HG03064 (cell line): Measurements from ENCODE around the gene LTBP2.

Experiments
- ATAC-seq: cut with Tn5 transposase; IDR thresholded peaks from one replicate; pipeline ENCODE4 v1.9.1; 2021; ENCODE audit warnings: low read depth; ENCODE audit not compliant: unreplicated experiment

The LTBP2 gene

DNA sequence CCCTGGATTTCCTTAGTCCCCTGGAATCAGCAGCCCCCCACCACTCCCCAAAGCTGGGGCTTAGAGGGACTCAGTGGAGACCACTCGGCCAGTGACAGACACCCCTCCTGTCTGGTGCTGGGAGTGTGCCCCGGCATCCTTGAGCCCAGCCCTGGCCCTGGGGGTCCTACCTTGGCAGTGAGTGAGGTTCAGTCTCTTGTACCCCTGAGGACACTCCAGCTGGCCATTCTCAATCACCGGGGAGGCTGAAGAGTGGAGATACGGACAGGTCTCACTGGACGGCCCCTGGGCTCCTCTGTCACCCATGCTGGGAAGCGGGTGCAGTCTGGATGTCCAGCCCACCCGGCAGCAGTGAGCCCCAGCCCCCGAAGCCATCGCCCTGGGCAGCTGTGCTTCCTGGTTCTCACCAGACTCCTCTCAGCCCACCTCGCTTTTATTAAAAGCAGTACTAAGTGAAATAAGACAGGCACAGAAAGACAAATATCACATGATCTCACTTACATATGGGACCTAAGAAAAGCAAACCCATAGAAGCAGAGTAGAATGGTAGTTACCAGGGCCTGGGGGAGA is 76.2 kb downstream of the LTBP2 start:
- no peak for ATAC-seq

DNA sequence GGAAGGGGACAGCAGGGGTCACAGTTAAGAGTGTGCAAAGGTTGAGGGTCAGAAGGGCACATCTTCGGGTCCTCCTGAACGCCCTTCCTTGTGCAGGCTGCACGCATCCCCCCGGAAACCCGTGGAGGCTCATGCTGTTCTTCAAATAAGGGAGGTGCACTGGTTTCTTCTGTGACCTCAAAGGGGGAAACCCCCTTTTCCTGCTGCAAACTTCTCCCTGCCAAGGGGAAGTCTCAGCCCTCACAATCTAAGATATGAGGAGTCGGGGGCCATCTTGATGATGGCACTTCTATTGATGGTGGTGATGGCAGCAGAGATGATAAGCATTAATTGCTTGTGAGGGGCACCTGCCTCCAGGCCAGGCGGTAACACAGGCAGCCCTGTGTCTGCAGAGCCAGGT is 78.5 kb downstream of the LTBP2 start:
- no peak for ATAC-seq

DNA sequence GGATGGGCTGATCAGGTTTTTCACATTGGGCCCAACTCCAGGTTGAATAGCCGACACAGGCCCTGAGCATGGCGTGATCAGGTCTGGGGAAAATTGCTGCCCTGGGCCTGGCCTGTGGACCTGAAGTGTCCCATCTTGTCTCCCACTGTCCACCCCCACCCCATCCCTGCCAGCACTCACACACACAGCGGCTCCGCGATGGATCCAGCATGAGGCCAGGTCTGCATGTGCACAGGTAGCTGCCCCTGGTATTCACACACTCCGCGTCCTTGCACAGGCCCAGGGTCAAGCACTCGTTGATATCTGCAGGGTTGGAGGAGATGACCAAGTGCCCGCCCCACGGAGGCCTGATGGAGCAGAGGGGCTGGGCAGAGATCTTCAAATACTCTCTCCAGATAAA is 79.8 kb downstream of the LTBP2 start:
- no peak for ATAC-seq

DNA sequence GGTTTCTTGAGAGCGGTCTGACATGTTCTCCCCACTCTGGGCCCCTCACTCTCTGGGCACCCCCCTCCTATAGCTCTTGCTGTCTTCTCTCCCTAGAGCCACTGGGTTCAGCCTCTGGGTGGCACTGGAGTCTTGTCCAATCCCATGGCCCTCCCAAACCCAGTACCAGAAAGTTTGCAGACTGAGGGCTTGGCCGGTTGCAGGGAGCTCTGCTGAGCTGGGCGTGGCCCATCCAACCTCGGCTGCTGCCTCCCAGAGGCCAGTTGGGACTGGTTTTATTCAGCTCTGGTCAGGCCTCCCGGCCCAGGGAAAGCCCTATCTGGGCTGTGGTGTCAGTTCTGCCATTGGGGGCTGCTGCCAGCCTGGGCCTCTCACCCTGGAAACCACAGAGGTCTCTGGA is 80.6 kb downstream of the LTBP2 start:
- no peak for ATAC-seq

DNA sequence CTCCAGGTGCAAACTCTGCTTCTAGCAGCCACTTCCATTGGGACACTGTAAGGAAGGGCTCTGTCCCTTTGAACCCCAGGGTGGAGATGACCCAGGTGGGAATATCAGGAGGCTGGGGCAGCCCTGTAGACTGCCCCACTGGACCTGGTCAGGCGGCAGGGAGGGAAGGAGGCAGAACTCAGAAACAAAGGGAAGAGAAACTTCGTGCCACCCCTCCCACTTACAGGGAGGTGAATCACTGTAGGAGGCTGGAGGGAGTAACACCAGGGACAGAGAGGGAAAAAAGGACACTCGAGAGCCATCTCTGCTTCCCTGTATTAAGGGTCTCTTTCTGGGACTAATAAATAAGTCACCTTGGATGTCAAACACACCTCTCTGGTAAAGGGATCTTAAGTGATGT is 81.0 kb downstream of the LTBP2 start:
- ATAC-seq: no peak

DNA sequence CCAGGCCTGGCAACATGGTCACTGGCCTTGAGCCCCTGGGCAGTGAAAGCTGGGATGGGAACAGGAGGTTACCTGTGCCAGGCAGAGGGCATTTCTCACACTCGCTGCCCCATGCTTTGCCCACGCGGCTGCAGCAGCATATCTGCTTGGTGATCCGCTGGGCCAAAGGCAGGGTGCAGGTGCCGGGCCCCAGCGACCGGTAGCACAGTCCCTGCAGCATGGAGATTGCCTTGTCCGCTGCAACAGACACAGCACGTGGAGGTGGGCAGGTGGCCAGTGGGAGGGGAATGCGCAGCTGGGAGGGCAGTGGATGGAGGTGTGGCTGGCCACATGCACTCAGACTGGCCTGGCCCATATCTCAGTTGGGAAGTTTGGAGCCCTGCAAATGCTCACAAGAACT is 83.2 kb downstream of the LTBP2 start:
- no peak for ATAC-seq

GRCh38 chr14:74528406-74528805 is 83.6 kb downstream of the LTBP2 start:
- no peak for ATAC-seq

DNA sequence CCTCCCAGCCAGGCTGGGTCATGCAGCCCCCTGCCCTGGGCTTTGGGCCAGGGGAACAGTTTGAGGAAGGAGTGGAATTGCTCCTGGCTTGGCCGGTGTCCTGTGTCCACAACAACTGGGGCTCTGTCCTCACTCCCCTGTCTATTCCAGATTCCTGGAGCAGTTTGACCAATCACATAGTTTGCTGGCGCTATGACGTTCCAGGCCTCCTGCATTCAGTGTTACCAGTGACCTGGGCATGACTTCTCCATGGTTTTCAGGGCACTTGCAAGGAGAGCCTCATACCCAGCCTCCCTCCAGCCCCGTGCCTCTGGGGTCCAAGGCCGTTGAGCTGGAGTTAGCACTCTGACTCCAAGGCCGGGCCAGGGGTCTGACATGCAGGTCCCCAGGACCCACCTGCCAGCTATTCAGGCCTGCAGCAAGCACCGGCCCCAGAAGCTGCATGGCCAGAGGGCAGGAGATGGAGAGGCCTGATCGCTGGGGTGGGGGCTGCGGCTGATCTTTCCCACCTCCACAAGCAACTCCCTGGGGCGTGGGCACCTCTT is 84.2 kb downstream of the LTBP2 start:
- ATAC-seq: no peak

- no peak for ATAC-seq
Observed at GRCh38 chr14:74526854-74527585, 85.0 kb downstream of the LTBP2 start.

DNA sequence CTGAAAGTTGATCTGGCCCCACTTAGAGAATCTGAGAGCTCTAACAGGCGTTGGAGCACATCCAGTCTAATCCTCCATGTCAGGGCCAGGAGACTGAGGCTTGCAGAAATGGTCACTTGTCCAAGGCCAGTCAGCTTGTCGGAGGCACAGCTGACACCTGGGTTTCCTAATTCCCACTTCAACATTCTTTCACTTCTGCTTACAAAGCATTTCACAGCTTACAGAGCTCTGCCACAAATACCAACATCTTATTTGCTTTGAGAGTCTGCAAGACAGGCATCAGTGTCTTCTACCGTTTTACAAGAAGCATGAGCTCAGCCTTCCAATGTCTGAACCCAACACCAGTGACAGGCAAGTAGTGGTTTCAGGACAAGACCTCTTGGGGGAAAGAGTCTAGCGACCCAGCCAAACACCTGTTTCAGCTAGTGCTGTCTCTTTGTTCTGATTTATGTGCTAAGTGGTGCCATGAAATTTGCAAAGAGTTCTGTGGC is 86.6 kb downstream of the LTBP2 start:
- ATAC-seq: no peak

DNA sequence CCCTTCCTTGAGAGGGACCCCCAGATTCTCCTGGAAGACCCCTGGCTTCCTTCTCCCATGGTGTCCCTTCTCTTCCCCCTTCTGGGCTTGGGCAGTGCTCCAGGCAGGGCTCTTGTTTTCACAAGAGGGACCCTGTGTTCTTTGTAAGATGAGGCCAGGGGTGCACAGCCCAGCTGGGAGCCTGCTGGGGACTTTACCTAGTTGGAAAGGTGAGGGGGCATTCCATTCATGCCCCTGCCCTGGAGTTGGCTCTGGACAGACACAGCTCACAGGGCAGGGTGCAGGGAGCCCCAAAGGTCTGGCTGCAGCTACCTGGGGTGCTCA is 87.3 kb downstream of the LTBP2 start:
- no peak for ATAC-seq

GRCh38 chr14:74524076-74524811 is 87.8 kb downstream of the LTBP2 start:
- no peak for ATAC-seq

GRCh38 chr14:74522740-74523139 is 89.3 kb downstream of the LTBP2 start:
- no peak for ATAC-seq

GRCh38 chr14:74521756-74522155 is 90.3 kb downstream of the LTBP2 start:
- ATAC-seq: no peak

DNA sequence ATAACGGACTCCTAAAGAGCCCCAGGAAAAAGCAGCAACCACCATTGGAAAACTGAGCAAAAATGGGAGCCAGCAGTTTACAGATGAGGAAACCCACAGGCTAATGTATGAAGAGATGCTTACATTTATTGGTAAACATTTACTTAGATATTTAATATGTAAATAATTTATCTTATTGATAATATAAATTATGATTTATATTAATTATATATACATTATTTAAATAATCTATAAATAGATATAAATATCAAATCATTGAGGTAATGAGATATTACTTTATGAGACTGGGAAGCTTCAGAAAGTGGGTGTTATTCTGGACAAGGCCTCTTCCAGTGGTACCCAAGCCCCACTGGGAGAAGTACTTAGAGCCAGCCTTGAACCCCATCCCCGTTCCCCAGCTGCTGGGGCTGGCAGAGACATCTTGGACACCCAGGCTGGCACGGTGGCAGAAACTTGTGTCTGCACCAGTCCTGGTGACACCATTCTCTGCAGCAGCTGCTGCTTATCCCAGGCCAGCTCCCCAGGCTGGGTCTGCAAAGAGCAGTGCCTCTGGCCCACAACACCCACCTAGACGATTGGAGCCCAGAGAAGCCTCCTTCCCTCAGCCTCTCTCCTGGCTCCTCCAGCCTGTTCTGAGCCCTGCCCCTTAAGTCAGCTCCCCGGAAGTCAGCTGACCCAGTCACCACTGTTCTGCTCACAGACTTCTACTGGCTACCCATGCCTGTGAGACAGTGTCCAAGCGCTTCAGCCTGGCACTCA is 92.5 kb downstream of the LTBP2 start:
- ATAC-seq: no peak

- ATAC-seq: no peak
Observed at GRCh38 chr14:74518221-74518620, 93.8 kb downstream of the LTBP2 start.

DNA sequence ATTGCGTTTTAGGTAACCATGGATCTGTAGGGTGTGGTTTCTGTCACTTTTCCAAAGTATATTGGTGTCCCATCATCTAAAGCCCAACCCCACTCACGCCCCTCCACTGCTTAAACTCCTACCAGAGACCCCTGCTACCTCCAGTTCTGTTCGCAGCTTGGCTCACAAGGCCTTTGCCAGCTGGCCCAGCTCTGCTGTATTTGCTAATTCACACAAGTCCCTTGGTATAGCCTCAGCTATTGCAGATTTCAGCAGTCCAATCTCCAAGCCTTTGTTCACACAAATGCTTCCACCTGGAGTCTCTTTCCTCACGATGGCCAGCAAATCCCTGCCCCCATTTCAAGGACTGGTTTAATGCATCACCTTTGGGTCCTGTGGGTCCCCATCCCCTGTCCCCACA is 94.3 kb downstream of the LTBP2 start:
- no peak for ATAC-seq

GRCh38 chr14:74516451-74517160 is 95.4 kb downstream of the LTBP2 start:
- no peak for ATAC-seq

DNA sequence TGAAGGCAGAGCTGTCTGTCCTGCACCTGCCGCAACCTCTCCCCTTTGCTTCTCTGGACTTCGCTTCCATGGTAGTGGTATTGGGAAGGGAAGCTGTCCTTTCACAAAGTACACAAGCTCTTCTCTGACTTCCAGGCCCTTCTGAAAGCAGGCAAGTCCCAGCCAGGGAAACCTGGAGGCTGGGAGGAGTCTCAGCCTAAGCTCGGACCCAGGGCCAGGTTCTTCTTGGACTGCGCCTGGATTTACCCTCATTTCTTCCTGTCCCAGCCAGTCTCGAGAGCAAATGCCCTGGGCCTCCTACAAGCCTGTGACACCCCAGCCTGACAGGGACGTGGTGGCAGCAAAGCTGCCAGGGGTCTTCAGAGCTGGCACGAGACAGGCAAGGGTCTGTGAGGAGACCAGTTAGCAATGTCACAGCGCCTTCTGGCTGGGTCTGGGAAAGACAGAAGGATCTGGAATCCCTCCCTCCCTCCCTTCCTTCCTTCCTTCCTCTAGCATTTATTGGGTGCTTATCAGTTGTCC is 96.1 kb downstream of the LTBP2 start:
- ATAC-seq: no peak

DNA sequence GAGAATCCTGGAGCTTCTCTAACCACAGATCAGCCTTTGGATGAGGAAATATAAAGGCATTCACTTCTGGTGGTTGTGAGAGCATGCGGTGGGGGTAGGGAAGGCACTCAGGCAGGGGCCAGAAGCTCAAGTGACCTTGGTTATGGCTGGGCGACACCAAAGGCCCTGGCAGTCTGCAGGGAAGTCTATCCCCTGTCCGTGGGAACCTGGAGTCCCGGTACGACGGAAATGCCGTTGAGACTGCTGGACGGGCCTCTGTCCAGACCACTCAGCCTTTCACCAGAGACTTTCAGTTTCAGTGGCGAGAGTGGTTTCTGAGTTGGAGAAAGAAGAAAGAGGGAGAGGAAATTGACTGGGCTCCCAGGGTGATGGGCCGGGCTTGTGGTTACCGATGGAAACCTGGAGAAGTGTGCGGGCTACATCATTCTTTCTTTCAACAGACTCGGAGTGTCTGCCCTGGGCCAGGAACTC is 97.5 kb downstream of the LTBP2 start:
- ATAC-seq: no peak
